NK-92 treated with Interleukin-12 subunit alpha and Interleukin-12 subunit beta, amount 100 ng/mL, for 24 hours (cell line): ENCODE data around the gene PLCH1.
"Not testable (repeated sequence)": the region's sequence is repeated elsewhere in the genome, so short reads cannot be mapped to it uniquely, and the experiment has no call there.

Experiments used
- DNase-seq: peaks from one replicate; lab custom pipeline; 2025; lab: John Stamatoyannopoulos, UW

Gene PLCH1

GRCh38 chr3:155641956-155642355, 102.9 kb downstream of the PLCH1 start:
- no peak for DNase-seq

- DNase-seq, result no peak
Measured at GRCh38 chr3:155640098-155640497, 104.8 kb downstream of the PLCH1 start.

GRCh38 chr3:155639462-155640055, 105.3 kb downstream of the PLCH1 start:
- DNase-seq, result no peak

GRCh38 chr3:155638461-155638860, 106.4 kb downstream of the PLCH1 start:
- not testable (repeated sequence) for DNase-seq

GRCh38 chr3:155637567-155637966, 107.3 kb downstream of the PLCH1 start:
- no peak for DNase-seq

GRCh38 chr3:155635056-155635455, 109.8 kb downstream of the PLCH1 start:
- DNase-seq, result no peak

- DNase-seq, result no peak
Measured at GRCh38 chr3:155634121-155634719, 110.7 kb downstream of the PLCH1 start.

GRCh38 chr3:155631323-155632019, 113.4 kb downstream of the PLCH1 start:
- DNase-seq, result no peak

GRCh38 chr3:155629556-155629955, 115.3 kb downstream of the PLCH1 start:
- no peak for DNase-seq

- DNase-seq, result no peak
Measured at GRCh38 chr3:155629056-155629455, 115.8 kb downstream of the PLCH1 start.

GRCh38 chr3:155622647-155623046, 122.2 kb downstream of the PLCH1 start:
- DNase-seq, result not testable (repeated sequence)

- not testable (repeated sequence) for DNase-seq
Measured at GRCh38 chr3:155620552-155620951, 124.3 kb downstream of the PLCH1 start.

- no peak for DNase-seq
Measured at GRCh38 chr3:155619118-155619915, 125.6 kb downstream of the PLCH1 start.

- no peak for DNase-seq
Measured at GRCh38 chr3:155618543-155618942, 126.3 kb downstream of the PLCH1 start.

- no peak for DNase-seq
Measured at GRCh38 chr3:155617346-155617925, 127.4 kb downstream of the PLCH1 start.

GRCh38 chr3:155615141-155615540, 129.7 kb downstream of the PLCH1 start:
- DNase-seq, result not testable (repeated sequence)

GRCh38 chr3:155614410-155614809, 130.5 kb downstream of the PLCH1 start:
- not testable (repeated sequence) for DNase-seq

GRCh38 chr3:155611456-155611855, 133.4 kb downstream of the PLCH1 start:
- DNase-seq, result no peak

GRCh38 chr3:155609586-155609985, 135.3 kb downstream of the PLCH1 start:
- DNase-seq, result no peak

GRCh38 chr3:155608228-155608920, 136.5 kb downstream of the PLCH1 start:
- DNase-seq, result no peak

- DNase-seq, result no peak
Measured at GRCh38 chr3:155607761-155608160, 137.1 kb downstream of the PLCH1 start.

- DNase-seq, result no peak
Measured at GRCh38 chr3:155605571-155605970, 139.3 kb downstream of the PLCH1 start.
